AG04450 (cell line): ENCODE data around the gene DHRS11. TPM values are rescaled to one million over a fixed set of nuclear protein-coding genes. Genes with fewer than 3 reads are reported as not detected.

Experiments
- CTCF ChIA-PET: fragments of 300-600, 350-600 bp; formaldehyde crosslinking; extraction: SDS; loops from one replicate; lab custom pipeline; 2022; ENCODE audit warnings: antibody characterized with exemption, inconsistent platforms; lab: Charles Lee
- POLR2A ChIA-PET: fragments of 350-600 bp; formaldehyde crosslinking; extraction: SDS; loops from one replicate; lab custom pipeline; 2021; ENCODE audit warnings: antibody characterized with exemption, inconsistent platforms; lab: Yijun Ruan, JAX
- DNase-seq: peaks from one replicate; pipeline ENCODE4 v3.0.0-alpha.2; 2011; ENCODE audit warnings: low read depth, low spot score
- H3K27ac ChIP-seq: one replicate; pipeline ENCODE4 v1.5.1; 2012; ENCODE audit warnings: low read depth, low read length, control low read depth
- H3K27me3 ChIP-seq: one replicate; pipeline ENCODE4 v1.6.0; 2012; ENCODE audit warnings: low read length; ENCODE audit not compliant: control insufficient read depth, insufficient read depth
- H3K4me3 ChIP-seq: 2 replicates; pipeline ENCODE4 v1.5.1; 2011; ENCODE audit warnings: mild to moderate bottlenecking, low read depth, low read length, control low read depth
- H3K9me3 ChIP-seq: 2 replicates; pipeline ENCODE4 v1.5.1; 2012; ENCODE audit warnings: low read length; ENCODE audit not compliant: control insufficient read depth, insufficient read depth
- CTCF ChIP-seq: IDR thresholded peaks from 2 replicates; pipeline ENCODE4 v1.5.1; 2011; ENCODE audit warnings: low read depth, low read length, control low read depth, inconsistent platforms
- polyA plus RNA-seq: library from polyadenylated mRNA; depleted of rRNA; stranded (reverse); fragments of >200 nt; gene quantifications from 2 replicates; pipeline ENCODE4 v1.2.3, GENCODE V29; 2011

DHRS11 gene
- polyA plus RNA-seq, 1 experiment, result 4.9 TPM

- Histone ChIP-seq H3K4me3 (no peak overlapping the region), H3K9me3 (no peaks in the 10 kb centered on the region; the same call in 1 of the 2 replicates), H3K27me3 (no peaks in the 10 kb centered on the region), H3K27ac (no peak overlapping the region)
- no peak for DNase-seq
- CTCF ChIA-PET, result no interaction called here
- TF ChIP-seq CTCF, result no peak
- POLR2A ChIA-PET, result no interaction called here
Measured at GRCh38 chr17:36597226-36597625, 5.5 kb downstream of the DHRS11 start.

GRCh38 chr17:36597866-36598777 lies 6.4 kb downstream of the DHRS11 start:
- no peaks in the 10 kb centered on the region for H3K27me3 ChIP-seq
- POLR2A ChIA-PET, result no interaction called here
- no peak overlapping the region for H3K4me3 ChIP-seq
- CTCF ChIA-PET, result interaction anchor here (1.2 kb wide), 1 partner anchor 449 kb away, joined by 10 read pairs; no protein-coding TSS in a partner anchor
- no peak for TF ChIP-seq CTCF
- DNase-seq, result no peak
- H3K27ac ChIP-seq, result no peak overlapping the region
- H3K9me3 ChIP-seq, result no peaks in the 10 kb centered on the region; the same call in 1 of the 2 replicates

GRCh38 chr17:36598951-36599401 lies 7.3 kb downstream of the DHRS11 start:
- CTCF ChIA-PET, result interaction anchor here (1.2 kb wide), 1 partner anchor 448 kb away, joined by 10 read pairs; no protein-coding TSS in a partner anchor
- no peak for DNase-seq
- Histone ChIP-seq H3K4me3 (no peak overlapping the region), H3K27ac (no peak overlapping the region), H3K27me3 (no peaks in the 10 kb centered on the region), H3K9me3 (no peaks in the 10 kb centered on the region; the same call in 1 of the 2 replicates)
- no peak for TF ChIP-seq CTCF
- POLR2A ChIA-PET, result no interaction called here

- CTCF ChIA-PET, result interaction anchor here (1.2 kb wide), 1 partner anchor 448 kb away, joined by 10 read pairs; no protein-coding TSS in a partner anchor
- H3K4me3 ChIP-seq, result no peak overlapping the region
- H3K9me3 ChIP-seq, result no peaks in the 10 kb centered on the region; the same call in 1 of the 2 replicates
Measured at GRCh38 chr17:36599546-36600250, 8.0 kb downstream of the DHRS11 start.

More at GRCh38 chr17:36599546-36600250, 8.0 kb downstream of the DHRS11 start:
- POLR2A ChIA-PET, result interaction anchor here (0.5 to 1.0 kb wide), 2 partner anchors 64 to 725 kb away, joined by 3 read pairs; no protein-coding TSS in a partner anchor
- no peak overlapping the region for H3K27ac ChIP-seq
- no peaks in the 10 kb centered on the region for H3K27me3 ChIP-seq
- DNase-seq, result no peak
- no peak for TF ChIP-seq CTCF
